ENCODE measurements around the gene MICAL2. TPM values are rescaled to one million over a fixed set of nuclear protein-coding genes. Genes with fewer than 3 reads are reported as not detected.

MICAL2 gene
- polyA plus RNA-seq, 4 donors: 6.9 to 37.1 (median 8.3) TPM

DNA sequence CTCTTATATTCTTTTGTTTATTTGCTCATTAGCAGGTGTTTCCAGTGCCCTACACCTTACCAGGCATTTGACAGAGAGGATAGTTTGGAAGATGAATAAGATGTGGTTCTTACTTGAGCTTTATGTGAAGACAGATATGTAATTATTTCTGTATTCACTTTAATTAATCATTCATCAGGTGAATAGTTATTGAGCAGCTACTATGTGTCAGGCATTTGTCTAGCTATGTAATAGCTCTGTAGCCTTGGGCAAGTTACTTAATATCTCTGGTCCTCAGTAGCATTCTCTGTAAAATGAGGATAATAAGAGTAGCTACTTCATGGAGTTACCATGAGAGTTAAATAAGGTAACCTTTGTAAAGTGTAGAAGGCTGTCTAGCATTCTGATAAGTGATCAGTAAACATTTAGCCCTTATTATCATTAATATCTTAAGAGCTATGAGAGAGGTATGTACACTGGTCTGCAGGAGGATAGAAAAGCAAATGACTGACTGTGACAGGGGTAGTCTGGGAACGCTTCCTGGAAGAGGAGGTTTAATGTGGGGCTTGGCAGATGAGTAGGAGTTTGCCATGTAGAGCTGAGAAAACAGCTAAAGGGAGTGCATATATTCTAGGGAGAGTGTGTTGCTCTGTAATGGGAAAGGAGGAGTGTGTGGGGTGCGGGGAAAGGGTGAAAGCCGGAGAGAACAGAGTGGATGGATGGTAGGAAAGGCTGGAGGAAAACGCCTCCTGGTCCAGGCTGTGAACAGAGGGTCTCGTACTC lies 56.1 kb downstream of the MICAL2 start:
- no peak for DNase-seq (ENCODE audit: low read depth in 4 of 4, low spot score in 3 of 4)

DNA sequence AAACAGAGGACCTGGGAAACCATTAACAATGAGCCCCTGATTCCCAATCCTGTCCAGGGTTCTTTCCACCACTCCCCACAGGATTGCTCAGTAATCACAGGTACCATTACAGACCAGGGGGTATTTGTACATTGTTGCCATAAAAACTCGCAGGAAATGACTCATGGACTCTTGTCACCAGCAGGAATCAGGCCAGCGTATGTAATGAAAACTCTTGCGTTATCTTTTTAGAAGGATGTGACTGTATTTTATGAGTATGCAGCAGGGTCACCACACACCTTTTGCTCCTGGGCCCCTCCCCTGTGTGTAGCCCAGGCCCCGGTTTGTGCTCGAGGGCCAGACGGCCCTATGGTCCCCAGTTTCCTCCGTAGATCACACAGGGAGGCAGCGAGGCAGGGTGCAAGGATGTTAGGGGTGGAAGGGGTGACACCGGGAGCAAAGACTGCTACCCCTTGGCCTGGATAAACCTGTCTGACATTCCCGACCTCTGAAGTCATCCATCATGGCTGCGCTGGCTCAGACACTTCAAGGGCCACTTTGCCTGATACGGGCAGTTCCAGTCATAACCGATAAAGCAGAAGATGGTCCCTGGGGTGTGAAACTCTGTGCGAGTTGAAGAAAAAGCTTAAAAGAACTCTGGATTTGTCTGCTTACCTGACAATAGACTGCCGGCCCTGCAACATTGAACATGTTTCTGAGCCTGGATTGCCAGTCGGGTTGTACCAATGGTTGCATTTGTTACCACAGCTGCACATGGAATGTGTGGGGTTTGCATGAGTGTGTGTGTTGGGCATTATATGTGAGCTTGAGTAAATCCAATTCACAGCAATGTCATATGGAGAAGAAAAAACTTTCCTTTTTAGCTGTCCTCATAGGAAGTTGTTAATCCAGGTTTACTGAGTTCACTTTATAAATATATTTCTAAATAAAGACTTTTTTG lies 56.9 kb downstream of the MICAL2 start:
- no peak for DNase-seq (ENCODE audit: low read depth in 4 of 4, low spot score in 3 of 4)

DNA sequence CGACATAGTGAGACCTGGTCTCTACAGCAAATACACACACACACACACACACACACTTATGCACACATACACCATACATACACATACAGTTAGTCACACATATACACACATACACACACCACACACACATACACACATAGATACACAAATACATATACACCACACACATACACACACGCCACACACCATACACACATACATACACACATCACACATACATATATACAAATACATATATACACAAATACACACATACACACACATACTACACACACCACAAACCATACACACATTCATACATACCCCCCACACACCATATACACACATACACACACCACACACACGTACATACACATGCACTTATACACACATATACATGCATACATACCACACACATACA lies 57.7 kb downstream of the MICAL2 start:
- no peak for DNase-seq (ENCODE audit: low read depth in 4 of 4, low spot score in 3 of 4)

DNA sequence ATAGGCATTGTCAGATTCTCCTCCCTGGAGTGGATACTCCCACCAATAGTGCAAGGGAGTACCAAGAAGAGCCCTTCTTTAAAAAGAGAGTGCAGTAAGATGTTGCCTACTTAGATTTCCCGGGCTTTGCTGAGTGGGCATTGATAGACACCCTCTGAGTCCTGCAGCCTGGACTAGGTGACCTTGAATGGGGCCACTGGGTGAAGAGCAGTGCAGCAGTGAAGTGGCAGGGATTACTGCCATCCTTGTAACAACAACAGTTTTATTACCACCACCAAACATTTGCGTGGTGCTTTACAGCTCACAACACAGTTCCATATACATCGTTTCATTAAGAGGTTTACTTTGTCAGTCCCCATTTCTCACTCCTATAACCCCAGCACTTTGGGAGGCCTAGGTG lies 59.4 kb downstream of the MICAL2 start:
- no peak for DNase-seq (ENCODE audit: low read depth in 4 of 4, low spot score in 3 of 4)

DNA sequence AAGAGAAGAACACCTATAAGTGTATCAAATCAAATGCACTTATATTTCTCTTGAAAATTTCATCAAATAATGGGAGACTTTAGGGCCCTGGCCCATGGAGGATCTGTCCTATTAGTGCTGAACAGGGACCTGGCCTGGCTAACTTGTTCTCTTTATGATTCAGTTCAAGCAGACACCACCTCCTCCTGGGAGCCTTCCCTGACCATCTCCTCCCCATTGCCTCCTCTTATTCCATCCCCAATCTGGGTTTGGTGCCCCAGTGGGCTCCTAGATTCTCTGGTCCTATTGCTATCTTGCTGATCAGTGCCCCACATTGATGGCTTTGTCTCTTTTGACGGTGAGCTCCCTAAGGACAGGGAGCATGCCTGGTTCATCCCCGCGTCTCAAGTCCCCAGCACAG lies 60.1 kb downstream of the MICAL2 start:
- no peak for DNase-seq (ENCODE audit: low read depth in 4 of 4, low spot score in 3 of 4)

DNA sequence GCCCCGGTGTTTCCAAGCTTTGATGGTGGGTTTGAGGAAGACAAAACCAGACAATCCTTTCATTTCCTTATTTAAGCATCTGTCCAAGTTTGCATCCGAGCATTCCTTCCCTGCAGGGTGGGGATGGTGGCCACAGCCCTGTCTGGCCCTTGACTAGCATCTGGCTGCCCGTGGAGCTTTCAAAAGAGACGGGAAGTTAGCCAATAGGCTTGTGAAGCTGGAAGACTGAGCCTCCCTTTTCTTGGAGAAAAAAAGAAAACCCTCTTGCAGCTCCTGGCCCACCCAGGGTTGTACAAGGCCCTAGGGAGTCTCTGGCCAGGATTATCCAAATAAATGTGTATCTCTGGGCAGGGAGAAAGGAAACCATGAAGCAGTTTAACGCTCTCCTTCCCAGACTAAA lies 60.6 kb downstream of the MICAL2 start:
- no peak for DNase-seq (ENCODE audit: low read depth in 4 of 4, low spot score in 3 of 4)

DNA sequence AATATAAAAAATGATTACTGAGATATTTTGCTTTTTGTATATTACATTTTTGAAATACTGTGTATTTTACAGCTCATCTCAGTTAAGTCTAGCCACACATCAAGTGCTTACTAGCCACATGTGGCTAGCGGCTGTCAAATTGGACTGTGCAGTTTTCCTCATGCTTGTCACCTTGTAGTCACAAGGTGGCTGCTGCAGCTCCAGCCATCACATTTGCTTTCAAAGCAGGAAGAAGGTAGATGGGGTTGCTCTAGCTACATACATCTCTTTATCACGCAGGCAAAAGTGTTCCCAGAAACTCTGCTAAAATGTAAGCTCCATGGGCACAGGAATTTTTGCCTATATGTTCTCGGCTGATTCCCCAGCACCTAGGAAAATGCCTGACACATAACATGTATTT lies 61.5 kb downstream of the MICAL2 start:
- no peak for DNase-seq (ENCODE audit: low read depth in 4 of 4, low spot score in 3 of 4)

DNA sequence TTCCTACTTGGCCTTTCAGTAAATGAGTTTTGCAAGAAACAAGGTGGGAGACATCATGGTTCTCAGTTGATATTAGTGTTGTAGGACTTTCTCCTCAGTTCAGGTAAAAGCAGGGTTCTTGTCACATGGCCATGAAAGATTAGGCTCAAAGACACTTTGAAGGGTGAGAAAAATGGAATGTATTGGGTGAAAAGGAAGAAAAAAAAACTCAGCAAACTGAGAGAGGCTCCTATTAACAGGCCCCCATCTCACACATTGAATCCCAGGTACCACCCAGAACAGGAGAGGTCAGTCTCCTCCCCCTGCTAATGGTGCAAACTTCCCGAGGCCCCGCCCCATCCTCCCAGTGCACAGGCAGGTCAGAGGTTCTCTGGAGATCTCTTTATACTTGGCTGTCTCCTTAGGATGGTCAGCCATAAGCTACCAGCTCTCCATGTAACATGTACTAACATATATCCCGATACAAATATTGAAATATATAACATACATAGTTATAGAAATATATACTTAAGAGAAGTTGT lies 62.2 kb downstream of the MICAL2 start:
- DNase-seq (ENCODE audit: low read depth in 4 of 4, low spot score in 3 of 4): no peak

DNA sequence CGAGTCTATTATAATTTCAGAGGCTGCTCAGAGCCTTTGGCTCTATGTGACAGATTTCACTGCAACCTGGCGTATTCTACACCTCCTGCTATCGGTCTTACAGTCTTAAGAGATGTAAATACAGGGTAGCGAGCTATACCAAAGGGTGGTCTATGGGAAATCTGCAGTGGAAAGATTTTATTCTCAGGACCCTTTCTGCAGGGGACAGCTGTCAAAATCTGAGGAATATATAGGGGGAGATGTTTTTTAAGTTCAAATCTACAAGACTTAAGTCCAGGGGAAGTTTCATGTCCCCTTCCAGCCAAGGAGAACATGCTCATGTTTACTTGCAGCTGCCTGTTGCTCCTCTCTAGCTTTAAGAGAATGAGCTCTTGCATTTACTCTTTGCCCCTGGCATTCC lies 62.7 kb downstream of the MICAL2 start:
- no peak for DNase-seq (ENCODE audit: low read depth in 4 of 4, low spot score in 3 of 4)

DNA sequence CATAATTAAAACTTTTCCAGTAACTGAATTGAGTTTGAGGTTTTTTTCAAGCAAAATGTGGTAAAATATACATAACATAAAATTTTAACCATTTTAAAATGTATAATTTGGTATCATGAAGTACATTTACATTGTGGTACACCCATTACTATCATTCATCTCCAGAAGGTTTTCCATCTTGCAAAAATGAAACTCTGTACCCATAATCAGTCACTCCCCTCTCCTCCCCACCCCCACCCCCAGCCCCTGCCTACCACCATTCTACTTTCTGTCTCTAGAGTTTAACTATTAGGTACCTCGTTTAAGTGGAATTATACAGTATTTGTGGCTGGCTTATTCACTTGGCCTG lies 63.7 kb downstream of the MICAL2 start:
- no peak for DNase-seq (ENCODE audit: low read depth in 4 of 4, low spot score in 3 of 4)

DNA sequence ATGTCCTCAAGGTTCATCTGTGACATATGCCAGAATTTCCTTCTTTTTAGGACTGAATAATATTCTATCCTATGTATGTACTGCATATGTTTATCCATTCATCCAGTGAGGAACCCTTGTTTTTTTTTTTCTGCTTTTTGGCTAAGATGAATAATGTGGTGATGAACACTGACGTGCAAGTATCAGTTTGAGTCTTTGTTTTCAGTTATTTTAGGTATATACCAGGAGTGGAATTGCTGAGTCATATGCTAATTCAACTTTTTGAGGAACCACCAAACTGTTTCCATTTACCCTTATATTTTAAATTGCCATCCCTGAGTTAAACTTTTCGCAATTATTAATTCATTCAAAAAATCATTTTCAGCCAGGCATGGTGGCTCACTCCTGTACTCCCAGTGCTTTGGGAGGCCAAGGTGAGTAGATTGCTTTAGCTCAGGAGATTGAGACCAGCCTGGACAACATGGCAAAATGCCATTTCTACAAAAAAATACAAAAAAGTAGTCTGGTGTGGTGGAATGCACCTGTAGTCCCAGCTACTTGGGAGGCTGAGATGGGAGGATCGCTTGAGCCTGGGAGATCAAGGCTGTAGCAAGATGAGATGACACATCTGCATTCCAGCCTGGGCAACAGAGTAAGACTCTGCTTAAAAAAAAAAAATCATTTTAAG lies 64.2 kb downstream of the MICAL2 start:
- DNase-seq (ENCODE audit: low read depth in 4 of 4, low spot score in 3 of 4): no peak

DNA sequence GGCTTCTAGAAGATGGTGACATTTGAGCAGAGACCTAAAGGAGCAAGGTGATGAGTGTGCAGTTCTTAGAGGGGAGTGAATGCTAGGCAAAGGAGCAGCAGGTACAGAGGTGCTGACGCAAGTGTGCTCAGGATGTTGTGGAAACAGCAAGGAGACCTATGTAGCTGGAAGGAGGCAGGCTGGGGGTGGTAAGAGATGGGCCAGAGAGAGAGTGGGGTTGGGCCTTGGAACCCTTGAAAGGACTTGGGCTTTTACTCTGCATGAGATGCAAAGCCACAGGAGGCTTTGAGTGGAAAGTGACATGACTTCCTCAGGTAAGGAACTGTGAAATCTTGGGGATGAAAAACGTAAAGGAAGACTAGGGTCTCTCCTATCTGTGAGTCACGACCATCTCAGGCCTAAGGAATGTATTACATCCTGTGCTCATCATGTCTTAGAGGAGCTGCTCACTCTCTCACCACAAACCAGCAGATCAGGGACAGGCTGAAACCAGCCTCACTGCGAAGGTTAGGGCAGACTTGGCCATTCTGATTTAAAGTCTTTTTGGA lies 65.4 kb downstream of the MICAL2 start:
- DNase-seq (ENCODE audit: low read depth in 4 of 4, low spot score in 3 of 4): no peak

DNA sequence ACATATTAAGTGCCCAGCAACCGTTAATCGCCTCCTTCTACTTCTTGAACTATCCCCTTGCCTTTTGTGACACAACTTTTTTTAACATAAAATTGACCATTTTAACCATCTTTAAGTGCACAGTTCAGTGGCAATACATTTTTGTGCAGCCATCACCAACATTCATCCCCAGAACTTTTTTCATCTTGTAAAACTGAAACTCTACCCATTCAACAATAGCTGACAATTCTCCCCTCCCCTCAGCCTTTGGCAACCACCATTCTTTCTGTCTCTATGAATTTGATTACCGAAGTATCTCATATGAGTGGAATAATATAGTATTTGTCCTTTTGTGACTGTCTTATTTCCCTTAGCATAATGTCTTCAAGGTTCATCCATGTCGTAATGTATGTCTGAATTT lies 66.0 kb downstream of the MICAL2 start:
- no peak for DNase-seq (ENCODE audit: low read depth in 4 of 4, low spot score in 3 of 4)

DNA sequence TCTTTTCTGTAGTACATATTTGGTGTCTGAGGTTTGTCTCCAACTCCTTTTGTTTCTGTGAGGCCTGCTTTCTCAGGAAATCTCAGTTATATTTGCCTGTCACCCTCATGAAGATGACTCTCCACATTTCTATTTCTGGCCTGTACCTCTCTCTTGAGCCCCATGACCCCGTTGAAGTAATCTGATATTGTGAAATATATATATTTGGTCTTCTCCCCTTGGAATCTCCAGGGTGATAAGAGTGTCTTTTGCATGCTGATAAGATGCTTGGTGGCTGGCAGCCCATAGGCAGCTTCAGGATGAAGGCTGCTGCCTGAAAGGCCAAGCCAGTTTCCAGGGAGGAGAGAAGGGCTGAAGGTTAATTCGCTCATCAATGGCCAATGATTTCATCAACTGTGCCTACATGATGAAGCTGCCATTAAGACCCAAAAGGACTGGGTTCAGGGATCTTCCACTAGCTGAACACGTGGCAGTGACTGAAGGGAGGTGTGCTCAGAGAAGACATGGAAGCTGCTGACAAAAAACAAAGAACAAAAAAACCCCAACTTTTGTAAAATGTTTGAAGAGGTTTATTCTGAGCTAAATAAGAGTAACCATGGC lies 67.4 kb downstream of the MICAL2 start:
- DNase-seq (ENCODE audit: low read depth in 4 of 4, low spot score in 3 of 4): no peak

DNA sequence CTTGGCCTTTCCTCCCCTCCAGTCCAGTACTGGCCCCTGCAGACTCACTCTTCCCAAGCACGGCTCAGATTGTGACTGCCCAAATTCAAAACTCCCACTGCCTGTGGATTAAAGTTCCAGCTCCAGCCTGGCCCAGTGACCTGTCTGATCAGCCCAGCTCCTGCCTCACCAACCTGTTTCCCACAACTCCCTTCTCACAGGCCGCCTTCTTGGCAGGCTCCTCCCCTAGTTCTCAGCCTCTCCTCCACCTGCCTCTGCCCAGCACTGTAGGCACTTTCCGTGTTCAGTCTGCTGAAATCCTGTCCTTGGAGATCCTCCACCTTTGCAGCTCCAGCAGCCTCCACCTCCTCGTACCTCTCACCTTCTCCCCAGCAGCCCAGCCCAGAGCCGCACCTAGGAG lies 68.6 kb downstream of the MICAL2 start:
- DNase-seq (ENCODE audit: low read depth in 4 of 4, low spot score in 3 of 4): no peak

DNA sequence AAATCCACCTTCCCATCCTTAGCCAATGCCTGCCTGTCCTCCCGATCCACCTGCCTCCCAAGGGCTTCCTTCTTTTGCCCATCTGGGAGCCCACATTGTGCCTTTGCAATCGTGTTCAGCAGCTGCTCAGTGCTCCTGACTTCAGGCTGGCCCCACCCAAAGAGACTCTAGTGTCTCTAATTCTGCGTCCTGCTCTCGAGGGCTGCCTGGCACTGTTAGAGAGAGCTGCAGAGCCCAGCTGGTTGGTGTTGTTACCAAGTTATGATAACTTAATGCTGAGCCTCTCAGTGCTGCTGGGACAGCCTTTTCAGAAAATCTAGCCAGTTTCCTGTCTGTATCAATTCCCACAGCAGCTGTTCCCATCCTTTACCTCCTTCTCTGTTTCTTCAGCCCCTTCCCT lies 69.1 kb downstream of the MICAL2 start:
- DNase-seq (ENCODE audit: low read depth in 4 of 4, low spot score in 3 of 4): no peak

DNA sequence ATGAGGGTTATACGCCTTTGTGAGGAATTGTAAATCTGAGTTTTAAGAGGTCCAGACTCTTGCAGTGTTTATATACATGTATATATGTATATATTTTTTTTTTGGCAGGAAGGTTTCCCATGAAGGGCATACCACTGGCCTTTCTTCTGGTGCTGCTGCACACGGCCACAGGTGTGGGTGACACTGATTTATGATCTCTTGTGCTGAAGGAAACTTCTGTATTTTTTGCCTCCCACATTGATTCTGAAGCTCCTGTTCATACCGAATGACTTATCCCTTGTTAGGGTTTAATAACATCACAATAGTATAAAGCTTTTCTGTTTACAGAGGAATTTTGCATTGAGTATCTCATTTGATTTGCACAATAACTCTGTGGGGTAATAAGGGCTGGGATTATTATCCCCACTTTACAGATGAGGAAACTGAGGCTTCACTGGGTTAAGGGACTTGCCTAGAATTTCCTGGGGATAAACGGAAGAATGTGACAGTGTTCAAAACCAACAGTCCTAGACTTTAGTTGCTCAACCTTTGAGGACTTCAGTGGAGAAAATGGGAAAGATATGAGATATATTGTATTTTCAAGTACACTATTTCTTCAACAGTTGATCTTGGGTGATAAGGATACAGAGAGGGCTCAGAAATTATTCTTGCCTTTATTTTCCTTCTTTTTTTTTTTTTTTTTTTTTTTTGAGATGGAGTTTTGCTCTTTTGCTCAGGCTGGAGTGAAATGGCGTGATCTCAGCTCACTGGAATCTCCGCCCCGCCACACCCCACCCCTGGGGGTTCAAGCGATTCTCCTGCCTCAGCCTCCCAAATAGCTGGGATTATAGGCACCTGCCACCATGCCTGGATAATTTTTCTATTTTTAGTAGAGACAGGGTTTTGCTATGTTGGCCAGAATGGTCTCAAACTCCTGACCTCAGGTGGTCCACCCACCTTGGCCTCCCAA lies 70.1 kb downstream of the MICAL2 start:
- no peak for DNase-seq (ENCODE audit: low read depth in 4 of 4, low spot score in 3 of 4)

DNA sequence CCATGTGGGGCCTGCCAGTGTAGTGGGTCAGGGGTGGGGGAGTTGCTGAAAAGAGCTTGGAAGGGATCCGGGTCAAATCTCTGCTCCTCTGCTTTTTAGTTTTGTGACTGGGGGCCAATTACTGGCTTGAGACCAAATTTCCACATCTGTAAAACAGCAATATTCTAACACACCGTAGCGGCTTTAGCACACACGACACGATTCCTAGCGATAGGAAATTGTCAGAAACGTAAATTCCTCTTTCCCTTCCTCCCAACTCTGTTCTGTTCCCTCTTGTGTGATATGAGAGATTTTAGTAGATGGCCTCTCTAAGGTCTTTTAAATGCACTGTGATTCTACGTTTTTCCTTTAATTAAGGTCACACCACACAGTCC lies 71.9 kb downstream of the MICAL2 start:
- DNase-seq (ENCODE audit: low read depth in 4 of 4, low spot score in 3 of 4): no peak

Measured in left renal pelvis (tissue), 4 donors.